Measurements from ENCODE around the gene EXOG. TPM values are rescaled to one million over a fixed set of nuclear protein-coding genes. Genes with fewer than 3 reads are reported as not detected.

Gene EXOG
- total RNA-seq, 1 experiment from 2014 or later: 16.2 TPM

GRCh38 chr3:38469852-38470251, 26.3 kb upstream of the EXOG start:
- no peak for DNase-seq
- Histone ChIP-seq H3K4me3 (ENCODE audit: low read depth, low read length) (no peak overlapping the region), H3K4me1 (no peaks in the 10 kb centered on the region), H3K36me3 (ENCODE audit: control insufficient read depth, insufficient read depth, low read length) (no peaks in the 10 kb centered on the region), H3K27me3 (replicated peaks; ENCODE audit: control insufficient read depth, insufficient read depth, low read length) (no peaks in the 10 kb centered on the region), H3K9me3 (peaks cover 16% of the 10 kb centered on the region; the same call in 1 of the 2 replicates)
- no peaks in the 10 kb centered on the region for H3K27me3 Mint-ChIP-seq (ENCODE audit: insufficient read depth, unreplicated experiment)
- no peak for TF ChIP-seq CTCF (IDR thresholded peaks at IDR 0.05; ENCODE audit: insufficient read depth in 1 of 2, low read depth in 1 of 2, low read length in 1 of 2, severe bottlenecking in 1 of 2, unreplicated experiment in 1 of 2)
- intact Hi-C loops (cut with micrococcal nuclease; ENCODE audit: unreplicated experiment): no loop called here
- no TSS peak for BruUV-seq (replicated peaks)
- peaks cover 27% of the 10 kb centered on the region for H3K9me3 Mint-ChIP-seq (ENCODE audit: unreplicated experiment)
- no peak overlapping the region for H3K4me3 Mint-ChIP-seq (ENCODE audit: unreplicated experiment)
- H3K4me1 Mint-ChIP-seq (ENCODE audit: low read depth, unreplicated experiment): no peaks in the 10 kb centered on the region
- H3K27ac Mint-ChIP-seq (ENCODE audit: unreplicated experiment): no peak overlapping the region
- peaks cover 4% of the 10 kb centered on the region for H3K36me3 Mint-ChIP-seq (ENCODE audit: insufficient read depth, unreplicated experiment)
- ChIA-PET CTCF (no interaction called here), POLR2A (no interaction called here)

- POLR2A ChIA-PET: no interaction called here
Measured at GRCh38 chr3:38471260-38471857, 24.8 kb upstream of the EXOG start.

GRCh38 chr3:38472342-38472741, 23.8 kb upstream of the EXOG start:
- Mint-ChIP-seq H3K4me3 (ENCODE audit: unreplicated experiment) (no peak overlapping the region), H3K36me3 (ENCODE audit: insufficient read depth, unreplicated experiment) (no peaks in the 10 kb centered on the region), H3K4me1 (ENCODE audit: low read depth, unreplicated experiment) (no peaks in the 10 kb centered on the region), H3K27ac (ENCODE audit: unreplicated experiment) (no peak overlapping the region), H3K9me3 (ENCODE audit: unreplicated experiment) (peaks cover 17% of the 10 kb centered on the region), H3K27me3 (ENCODE audit: insufficient read depth, unreplicated experiment) (no peaks in the 10 kb centered on the region)
- ChIA-PET CTCF (no interaction called here), POLR2A (no interaction called here)
- DNase-seq: no peak
- no peaks in the 10 kb centered on the region for H3K27me3 ChIP-seq (replicated peaks; ENCODE audit: control insufficient read depth, insufficient read depth, low read length)
- TF ChIP-seq CTCF (IDR thresholded peaks at IDR 0.05; ENCODE audit: insufficient read depth in 1 of 2, low read depth in 1 of 2, low read length in 1 of 2, severe bottlenecking in 1 of 2, unreplicated experiment in 1 of 2): no peak
- H3K9me3 ChIP-seq: peaks cover 10% of the 10 kb centered on the region; the same call in 1 of the 2 replicates
- H3K4me1 ChIP-seq: no peaks in the 10 kb centered on the region
- BruUV-seq (replicated peaks): no TSS peak
- intact Hi-C loops (cut with micrococcal nuclease; ENCODE audit: unreplicated experiment): no loop called here
- no peak overlapping the region for H3K4me3 ChIP-seq (ENCODE audit: low read depth, low read length)
- H3K36me3 ChIP-seq (ENCODE audit: control insufficient read depth, insufficient read depth, low read length): no peaks in the 10 kb centered on the region

More at GRCh38 chr3:38471260-38471857, 24.8 kb upstream of the EXOG start:
- no peak overlapping the region for H3K27ac Mint-ChIP-seq (ENCODE audit: unreplicated experiment)
- no peak for DNase-seq
- no peaks in the 10 kb centered on the region for H3K36me3 ChIP-seq (ENCODE audit: control insufficient read depth, insufficient read depth, low read length)
- intact Hi-C loops (cut with micrococcal nuclease; ENCODE audit: unreplicated experiment): no loop called here
- no peaks in the 10 kb centered on the region for H3K4me1 ChIP-seq
- BruUV-seq (replicated peaks): no TSS peak
- H3K9me3 Mint-ChIP-seq (ENCODE audit: unreplicated experiment): peaks cover 17% of the 10 kb centered on the region
- H3K9me3 ChIP-seq: peaks cover 10% of the 10 kb centered on the region; the same call in 1 of the 2 replicates
- H3K27me3 Mint-ChIP-seq (ENCODE audit: insufficient read depth, unreplicated experiment): no peaks in the 10 kb centered on the region
- TF ChIP-seq CTCF (IDR thresholded peaks at IDR 0.05; ENCODE audit: insufficient read depth in 1 of 2, low read depth in 1 of 2, low read length in 1 of 2, severe bottlenecking in 1 of 2, unreplicated experiment in 1 of 2): no peak
- H3K4me3 Mint-ChIP-seq (ENCODE audit: unreplicated experiment): no peak overlapping the region
- CTCF ChIA-PET: no interaction called here
- no peak overlapping the region for H3K4me3 ChIP-seq (ENCODE audit: low read depth, low read length)
- no peaks in the 10 kb centered on the region for H3K4me1 Mint-ChIP-seq (ENCODE audit: low read depth, unreplicated experiment)
- no peaks in the 10 kb centered on the region for H3K36me3 Mint-ChIP-seq (ENCODE audit: insufficient read depth, unreplicated experiment)
- no peaks in the 10 kb centered on the region for H3K27me3 ChIP-seq (replicated peaks; ENCODE audit: control insufficient read depth, insufficient read depth, low read length)
